ENCODE data around the gene DAND5.

DAND5 gene

GRCh38 chr19:13019332-13019731, 50.0 kb downstream of the DAND5 start:
- Histone ChIP-seq H3K4me1 (ENCODE audit: control insufficient read depth, insufficient read depth, low read length, unreplicated experiment) (peaks cover 50% of the 10 kb centered on the region), H3K79me2 (ENCODE audit: control insufficient read depth, insufficient read depth, low read length, unreplicated experiment) (peaks cover 78% of the 10 kb centered on the region), H3K36me3 (ENCODE audit: insufficient read depth, low read length) (no peaks in the 10 kb centered on the region), H2AFZ (ENCODE audit: low read length, unreplicated experiment) (no peak overlapping the region), H3K27me3 (ENCODE audit: insufficient read depth, low read length) (no peaks in the 10 kb centered on the region), H3K4me3 (ENCODE audit: low read depth, low read length) (no peak overlapping the region; the same call in 1 of the 2 replicates), H3K27ac (ENCODE audit: low read depth, low read length) (peak overlapping the region; percentile 76)

DNA sequence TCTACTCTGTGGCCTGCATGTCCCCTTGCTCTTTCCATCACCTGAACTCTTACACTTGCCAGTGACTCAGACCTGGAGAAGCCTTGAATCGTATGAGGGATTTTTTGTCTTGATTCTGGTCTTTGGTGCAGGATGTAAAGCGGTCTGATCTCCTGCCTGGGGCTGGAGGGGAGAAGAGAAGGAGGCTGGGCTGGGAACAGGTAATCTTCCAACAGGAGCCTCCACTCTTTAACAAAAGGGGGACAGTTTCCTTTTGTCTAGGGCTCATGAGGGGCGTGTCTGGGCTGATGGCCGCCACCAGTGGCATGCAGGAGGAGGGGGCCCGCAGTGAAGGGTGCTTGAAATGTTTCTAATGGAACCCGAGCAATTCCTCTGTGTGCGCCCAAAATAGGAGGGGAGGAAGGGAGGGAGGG, 50.6 kb downstream of the DAND5 start:
- H3K4me3 ChIP-seq (ENCODE audit: low read depth, low read length) = peak overlapping the region; percentile 40
- peak overlapping the region; percentile 76 for H3K27ac ChIP-seq (ENCODE audit: low read depth, low read length)
- H3K4me1 ChIP-seq (ENCODE audit: control insufficient read depth, insufficient read depth, low read length, unreplicated experiment) = peaks cover 45% of the 10 kb centered on the region
- H2AFZ ChIP-seq (ENCODE audit: low read length, unreplicated experiment) = no peak overlapping the region
- peaks cover 78% of the 10 kb centered on the region for H3K79me2 ChIP-seq (ENCODE audit: control insufficient read depth, insufficient read depth, low read length, unreplicated experiment)
- H3K36me3 ChIP-seq (ENCODE audit: insufficient read depth, low read length) = no peaks in the 10 kb centered on the region
- H3K27me3 ChIP-seq (ENCODE audit: insufficient read depth, low read length) = no peaks in the 10 kb centered on the region

GRCh38 chr19:13022111-13022858, 52.9 kb downstream of the DAND5 start:
- Histone ChIP-seq H3K4me3 (ENCODE audit: low read depth, low read length) (peak overlapping the region; percentile 85), H2AFZ (ENCODE audit: low read length, unreplicated experiment) (peak overlapping the region; percentile 2), H3K79me2 (ENCODE audit: control insufficient read depth, insufficient read depth, low read length, unreplicated experiment) (peaks cover 80% of the 10 kb centered on the region), H3K27me3 (ENCODE audit: insufficient read depth, low read length) (no peaks in the 10 kb centered on the region), H3K4me1 (ENCODE audit: control insufficient read depth, insufficient read depth, low read length, unreplicated experiment) (peaks cover 54% of the 10 kb centered on the region), H3K36me3 (ENCODE audit: insufficient read depth, low read length) (0 out of 2 replicates have a peak, but pooled peaks cover 5% of the 10 kb centered on the region), H3K27ac (ENCODE audit: low read depth, low read length) (peak overlapping the region; percentile 93)

GRCh38 chr19:13022859-13023636, 53.7 kb downstream of the DAND5 start:
- Histone ChIP-seq H3K79me2 (ENCODE audit: control insufficient read depth, insufficient read depth, low read length, unreplicated experiment) (peaks cover 80% of the 10 kb centered on the region), H3K36me3 (ENCODE audit: insufficient read depth, low read length) (0 out of 2 replicates have a peak, but pooled peaks cover 5% of the 10 kb centered on the region), H3K4me1 (ENCODE audit: control insufficient read depth, insufficient read depth, low read length, unreplicated experiment) (peaks cover 55% of the 10 kb centered on the region), H3K4me3 (ENCODE audit: low read depth, low read length) (peak overlapping the region; percentile 85), H2AFZ (ENCODE audit: low read length, unreplicated experiment) (no peak overlapping the region), H3K27me3 (ENCODE audit: insufficient read depth, low read length) (no peaks in the 10 kb centered on the region), H3K27ac (ENCODE audit: low read depth, low read length) (peak overlapping the region; percentile 93)

GRCh38 chr19:13023656-13024055, 54.3 kb downstream of the DAND5 start:
- Histone ChIP-seq H3K36me3 (ENCODE audit: insufficient read depth, low read length) (0 out of 2 replicates have a peak, but pooled peaks cover 5% of the 10 kb centered on the region), H3K27ac (ENCODE audit: low read depth, low read length) (peak overlapping the region; percentile 93), H3K4me3 (ENCODE audit: low read depth, low read length) (peak overlapping the region; percentile 85), H3K27me3 (ENCODE audit: insufficient read depth, low read length) (no peaks in the 10 kb centered on the region), H2AFZ (ENCODE audit: low read length, unreplicated experiment) (no peak overlapping the region), H3K79me2 (ENCODE audit: control insufficient read depth, insufficient read depth, low read length, unreplicated experiment) (peaks cover 84% of the 10 kb centered on the region), H3K4me1 (ENCODE audit: control insufficient read depth, insufficient read depth, low read length, unreplicated experiment) (peaks cover 51% of the 10 kb centered on the region)
